Liver (tissue), 9 donors: ENCODE measurements around the gene CIB1. TPM values are rescaled to one million over a fixed set of nuclear protein-coding genes. Genes with fewer than 3 reads are reported as not detected.

Experiments used
- DNase-seq: peaks from one replicate; pipeline ENCODE4 v3.0.0-alpha.2; 2017; ENCODE audit warnings: low spot score
- H3K27ac ChIP-seq, 2 donors: one replicate each; pipeline ENCODE4 v1.7.0; 2013; ENCODE audit warnings: inconsistent platforms in 2 of 2, low read length in 2 of 2, control low read depth in 1 of 2, low read depth in 1 of 2, mild to moderate bottlenecking in 1 of 2
- H3K27me3 ChIP-seq, 4 donors: one replicate each; pipeline versions ENCODE4 v1.6.1 to v1.7.0; 2013; ENCODE audit warnings: low read length in 3 of 4, inconsistent platforms in 1 of 4, mild to moderate bottlenecking in 1 of 4, moderate library complexity in 1 of 4; ENCODE audit not compliant: control insufficient read depth in 4 of 4, insufficient read depth in 4 of 4
- H3K36me3 ChIP-seq, 4 donors: one replicate each; pipeline versions ENCODE4 v1.6.1 to v1.7.0; 2013; ENCODE audit warnings: low read length in 3 of 4, mild to moderate bottlenecking in 3 of 4, low read depth in 1 of 4, moderate library complexity in 1 of 4; ENCODE audit not compliant: control insufficient read depth in 4 of 4, insufficient read depth in 3 of 4
- H3K4me1 ChIP-seq, 4 donors: one replicate each; pipeline versions ENCODE4 v1.6.1 to v1.7.0; 2013; ENCODE audit warnings: low read length in 3 of 4, mild to moderate bottlenecking in 3 of 4, moderate library complexity in 1 of 4; ENCODE audit not compliant: control insufficient read depth in 4 of 4, insufficient read depth in 4 of 4
- H3K4me3 ChIP-seq, 3 donors: one replicate each; pipeline versions ENCODE4 v1.6.1 to v1.7.0; 2013; ENCODE audit warnings: low read length in 3 of 3, control low read depth in 1 of 3, low read depth in 1 of 3, mild to moderate bottlenecking in 1 of 3
- H3K9ac ChIP-seq, 2 donors: one replicate each; pipeline ENCODE4 v1.7.0; 2013; ENCODE audit warnings: low read length in 2 of 2, mild to moderate bottlenecking in 2 of 2, moderate library complexity in 2 of 2, control low read depth in 1 of 2, low read depth in 1 of 2
- H3K9me3 ChIP-seq, 4 donors: one replicate each; pipeline versions ENCODE4 v1.6.1 to v1.7.0; 2013; ENCODE audit warnings: low read length in 3 of 4; ENCODE audit not compliant: control insufficient read depth in 4 of 4
- ATF3 ChIP-seq: IDR thresholded peaks from 2 replicates; pipeline ENCODE4 v1.6.1; 2016; ENCODE audit warnings: antibody characterized with exemption
- CTCF ChIP-seq: fragments of 150-350 bp; IDR thresholded peaks from 2 replicates; pipeline ENCODE4 v1.5.1; 2017; ENCODE audit warnings: improper control_type of control experiment, low read depth, low read length; ENCODE audit not compliant: missing input control
- EGR1 ChIP-seq, 2 donors: IDR thresholded peaks; 2 replicates each; pipeline ENCODE4 v1.6.1; 2016 to 2018; ENCODE audit warnings: antibody characterized with exemption in 2 of 2, low read depth in 2 of 2
- FOXA1 ChIP-seq: IDR thresholded peaks from 2 replicates; pipeline ENCODE4 v1.6.1; 2016; ENCODE audit warnings: antibody characterized with exemption
- FOXA2 ChIP-seq: IDR thresholded peaks from 2 replicates; pipeline ENCODE4 v1.6.1; 2016; ENCODE audit warnings: antibody characterized with exemption
- GABPA ChIP-seq, 2 donors: IDR thresholded peaks in 1 of 2; conservative IDR thresholded peaks in 1 of 2; 2 replicates each; pipeline ENCODE4 v1.6.1; 2016; ENCODE audit warnings: antibody characterized with exemption in 2 of 2, mild to moderate bottlenecking in 1 of 2, moderate library complexity in 1 of 2
- HNF4A ChIP-seq, 2 donors: conservative IDR thresholded peaks; 2 replicates each; pipeline ENCODE4 v1.6.1; 2016; ENCODE audit warnings: antibody characterized with exemption in 2 of 2, mild to moderate bottlenecking in 2 of 2
- JUND ChIP-seq, 2 donors: IDR thresholded peaks; 2 replicates each; pipeline ENCODE4 v1.6.1; 2016; ENCODE audit warnings: antibody characterized with exemption in 2 of 2
- MAX ChIP-seq: IDR thresholded peaks from 2 replicates; pipeline ENCODE4 v1.6.1; 2016; ENCODE audit warnings: antibody characterized with exemption
- NR2F2 ChIP-seq: IDR thresholded peaks from 2 replicates; pipeline ENCODE4 v1.6.1; 2016; ENCODE audit warnings: antibody characterized with exemption
- RAD21 ChIP-seq, 2 donors: IDR thresholded peaks; 2 replicates each; pipeline ENCODE4 v1.6.1; 2016; ENCODE audit warnings: antibody characterized with exemption in 2 of 2, mild to moderate bottlenecking in 2 of 2
- REST ChIP-seq: IDR thresholded peaks from 2 replicates; pipeline ENCODE4 v1.6.1; 2016; ENCODE audit warnings: antibody characterized with exemption, mild to moderate bottlenecking
- RXRA ChIP-seq, 2 donors: IDR thresholded peaks; 2 replicates each; pipeline ENCODE4 v1.6.1; 2017 to 2018; ENCODE audit warnings: antibody characterized with exemption in 2 of 2, mild to moderate bottlenecking in 1 of 2
- SP1 ChIP-seq: IDR thresholded peaks from 2 replicates; pipeline ENCODE4 v1.6.1; 2018; ENCODE audit warnings: antibody characterized with exemption, mild to moderate bottlenecking
- TAF1 ChIP-seq: conservative IDR thresholded peaks from 2 replicates; pipeline ENCODE4 v1.6.1; 2016; ENCODE audit warnings: antibody characterized with exemption, mild to moderate bottlenecking
- ZBTB33 ChIP-seq: IDR thresholded peaks from 2 replicates; pipeline ENCODE4 v1.6.1; 2016; ENCODE audit warnings: antibody characterized with exemption
- WGBS: extraction: QIAGEN DNeasy Blood & Tissue Kit; methylation state at CpG from one replicate; pipeline ENCODE4 v1.1.7; 2013; 5-methylcytosine and 5-hydroxymethylcytosine counted together
- polyA plus RNA-seq, 2 donors: library from polyadenylated mRNA; stranded (reverse) in 1 of 2; unstranded in 1 of 2; fragments of 200-250 nt in 1 of 2; fragments of >200 nt in 1 of 2; fragmentation: Nextera tagmentation in 1 of 2; extraction: Ambion mirVana in 1 of 2; gene quantifications; one replicate each; pipeline versions ENCODE4 v1.2.1 to v1.2.3, GENCODE V29; 2013 to 2015
- total RNA-seq, 2 donors: library from RNA; depleted of rRNA; stranded (reverse); fragments of >200 nt; gene quantifications; one replicate each; pipeline ENCODE4 v1.2.3, GENCODE V29; 2014
- donor health status: healthy.
- donor health status: healthy.
- donor health status: healthy.
- donor health status: healthy.
- donor health status: healthy.

The CIB1 gene
- total and polyA plus RNA-seq, 4 donors = 14.9 to 107 (median 49.3) TPM

GRCh38 chr15:90205050-90205848 lies 28.5 kb downstream of the CIB1 start:
- WGBS = 88% methylated on average over 10 of the region's 10 CpGs
- H3K36me3 ChIP-seq = peaks cover 0 to 22% (median 3%) of the 10 kb centered on the region in 4 donors
- H3K9me3 ChIP-seq = no peaks in the 10 kb centered on the region
- no peak overlapping the region for H3K4me3 ChIP-seq
- no peak overlapping the region for H3K9ac ChIP-seq
- TF ChIP-seq HNF4A (conservative IDR thresholded peaks at IDR 0.05) = no peak
- no peak for TF ChIP-seq RAD21 (IDR thresholded peaks at IDR 0.05)
- no peak for TF ChIP-seq ATF3
- no peak for TF ChIP-seq SP1
- TF ChIP-seq GABPA (IDR thresholded peaks at IDR 0.05 in 1 of 2, conservative IDR thresholded peaks at IDR 0.05 in 1 of 2) = no peak
- TF ChIP-seq RXRA (IDR thresholded peaks at IDR 0.05) = no peak
- TF ChIP-seq CTCF = no peak
- TF ChIP-seq NR2F2 = no peak
- no peak for TF ChIP-seq ZBTB33
- no peak for TF ChIP-seq FOXA1
- TF ChIP-seq MAX = no peak
- no peak for TF ChIP-seq EGR1 (IDR thresholded peaks at IDR 0.05; ENCODE audit: low read depth in 2 of 2)
- no peak for TF ChIP-seq REST
- TF ChIP-seq JUND (IDR thresholded peaks at IDR 0.05) = no peak
- TF ChIP-seq FOXA2 = no peak
- TF ChIP-seq TAF1 = no peak
- no peak overlapping the region for H3K27ac ChIP-seq
- peaks cover 17 to 48% (median 31%) of the 10 kb centered on the region in 4 donors for H3K4me1 ChIP-seq
- H3K27me3 ChIP-seq = no peaks in the 10 kb centered on the region
- no peak for DNase-seq
